Transverse colon (tissue), 3 donors: ENCODE data around the gene PRKG1.

Experiments
- CTCF ChIP-seq, 5 experiments: fragments of 200-600 bp in 3 of 5; fragments of 450-650 bp in 2 of 5; sonication (generic) in 3 of 5; IDR thresholded peaks; 1 replicate in 2 of 5; 2 replicates in 3 of 5; pipeline ENCODE4 v1.5.1; 2016 to 2017; ENCODE audit warnings: antibody characterized with exemption in 5 of 5, inconsistent platforms in 3 of 5, mild to moderate bottlenecking in 2 of 5, moderate library complexity in 1 of 5
- EP300 ChIP-seq: sonication (generic); formaldehyde crosslinking; IDR thresholded peaks from one replicate; pipeline ENCODE4 v1.6.1; 2017; ENCODE audit warnings: antibody characterized with exemption, low read depth

- TF ChIP-seq CTCF (IDR thresholded peaks at IDR 0.05) (no peak), EP300 (no peak)
Measured at GRCh38 chr10:51583976-51584375, 509.7 kb downstream of the PRKG1 start.
